GM12873 (cell line): ENCODE results near the gene MRPS35.

Source experiments
- CTCF ChIP-seq: IDR thresholded peaks from 2 replicates; pipeline ENCODE4 v1.5.1; 2012; ENCODE audit warnings: low read depth, mild to moderate bottlenecking, moderate library complexity, low read length, control low read depth; ENCODE audit not compliant: insufficient read depth; ENCODE audit errors: missing control alignments

MRPS35 gene

GRCh38 chr12:27802936-27803335, 92.3 kb downstream of the MRPS35 start:
- TF ChIP-seq CTCF: no peak

GRCh38 chr12:27805238-27805637, 94.6 kb downstream of the MRPS35 start:
- no peak for TF ChIP-seq CTCF
